Measurements from ENCODE around the gene DUOXA1. TPM values are rescaled to one million over a fixed set of nuclear protein-coding genes. Genes with fewer than 3 reads are reported as not detected.

The DUOXA1 gene
- polyA plus RNA-seq, 1 of the 3 experiments (the other 2 are of a cell fraction): 0.02 TPM

- WGBS (ENCODE audit: low lambda C conversion rate): 83% methylated on average over 6 of the region's 6 CpGs
- Histone ChIP-seq H3F3A (replicated peaks; ENCODE audit: insufficient read depth) (no peaks in the 10 kb centered on the region), H3K4me1 (ENCODE audit: control insufficient read depth in 1 of 2, insufficient read depth in 2 of 2, low read depth in 1 of 2, low read length in 1 of 2) (peaks cover 0 to 10% of the 10 kb centered on the region in 2 experiments; a peak in 1 of 4 replicates), H3K9me2 (no peaks in the 10 kb centered on the region), H3K27ac (ENCODE audit: low read depth in 2 of 2, low read length in 1 of 2) (no peak overlapping the region), H3K9ac (no peak overlapping the region), H3K79me2 (ENCODE audit: insufficient read depth) (no peaks in the 10 kb centered on the region), H3K36me3 (replicated peaks in 1 of 2; ENCODE audit: control insufficient read depth in 1 of 2, insufficient read depth in 2 of 2, low read length in 1 of 2) (no peaks in the 10 kb centered on the region), H3K9me3 (no peaks in the 10 kb centered on the region), H4K20me1 (ENCODE audit: insufficient read depth) (no peaks in the 10 kb centered on the region), H3K27me3 (ENCODE audit: insufficient read depth) (no peaks in the 10 kb centered on the region), H3K4me2 (no peak overlapping the region), H2AFZ (ENCODE audit: low read depth) (no peak overlapping the region), H3K4me3 (ENCODE audit: low read depth in 2 of 2, low read length in 1 of 2) (no peak overlapping the region)
- no peak for TF ChIP-seq YY1 (IDR thresholded peaks at IDR 0.05; ENCODE audit: low read depth)
- no peak for TF ChIP-seq TEAD4 (IDR thresholded peaks at IDR 0.05; ENCODE audit: borderline replicate concordance, insufficient read depth)
- TF ChIP-seq NFIC (IDR thresholded peaks at IDR 0.05; ENCODE audit: borderline replicate concordance): no peak
- TF ChIP-seq REST (IDR thresholded peaks at IDR 0.05; ENCODE audit: low read depth, low read length): no peak
- ChIA-PET CTCF (interaction anchor here (1.7 kb wide), 1 partner anchor 22 kb away, joined by 8 read pairs; no protein-coding TSS in a partner anchor), POLR2A (interaction anchor here (1.1 to 1.6 kb wide), 2 partner anchors 10 to 262 kb away, joined by 3 to 6 read pairs; a partner anchor contains a TSS)
- no peak for DNase-seq
Measured at GRCh38 chr15:45139770-45140169, 10.1 kb upstream of the DUOXA1 start.

- H3K4me3 ChIP-seq (ENCODE audit: low read depth in 2 of 2, low read length in 1 of 2): no peak overlapping the region
- WGBS (ENCODE audit: low lambda C conversion rate): 78% methylated on average over 8 of the region's 12 CpGs
- ChIA-PET POLR2A (interaction anchor here (1.1 to 1.6 kb wide), 2 partner anchors 10 to 263 kb away, joined by 3 to 6 read pairs; a partner anchor contains a TSS), CTCF (interaction anchor here (0.7 to 2.1 kb wide), 3 partner anchors 21 to 62 kb away, joined by 3 to 8 read pairs (median 6); no protein-coding TSS in a partner anchor)
- no peak overlapping the region for H3K4me2 ChIP-seq
- no peak overlapping the region; a peak in 1 of 4 replicates for H3K27ac ChIP-seq (ENCODE audit: low read depth in 2 of 2, low read length in 1 of 2)
- no peaks in the 10 kb centered on the region for H3F3A ChIP-seq (replicated peaks; ENCODE audit: insufficient read depth)
- H3K79me2 ChIP-seq (ENCODE audit: insufficient read depth): no peaks in the 10 kb centered on the region
- H3K27me3 ChIP-seq (ENCODE audit: insufficient read depth): no peaks in the 10 kb centered on the region
- H4K20me1 ChIP-seq (ENCODE audit: insufficient read depth): no peaks in the 10 kb centered on the region
- H3K9me2 ChIP-seq: no peaks in the 10 kb centered on the region
- H3K4me1 ChIP-seq (ENCODE audit: control insufficient read depth in 1 of 2, insufficient read depth in 2 of 2, low read depth in 1 of 2, low read length in 1 of 2): peaks cover 0 to 9% of the 10 kb centered on the region in 2 experiments; a peak in 1 of 4 replicates
- H3K9me3 ChIP-seq: no peaks in the 10 kb centered on the region
- DNase-seq: no peak
- H3K9ac ChIP-seq: no peak overlapping the region
- no peaks in the 10 kb centered on the region for H3K36me3 ChIP-seq (replicated peaks in 1 of 2; ENCODE audit: control insufficient read depth in 1 of 2, insufficient read depth in 2 of 2, low read length in 1 of 2)
- TF ChIP-seq IRF3 (IDR thresholded peaks at IDR 0.05; ENCODE audit: low read depth, low read length) (no peak), TEAD4 (IDR thresholded peaks at IDR 0.05; ENCODE audit: borderline replicate concordance, insufficient read depth) (no peak), MXI1 (IDR thresholded peaks at IDR 0.05; ENCODE audit: low read depth, low read length) (no peak), SMC3 (IDR thresholded peaks at IDR 0.05; ENCODE audit: low read depth, low read length) (no peak), TCF12 (IDR thresholded peaks at IDR 0.05) (no peak), ZBTB33 (IDR thresholded peaks at IDR 0.05; ENCODE audit: borderline replicate concordance, low read depth) (no peak), USF1 (IDR thresholded peaks at IDR 0.05; ENCODE audit: borderline replicate concordance, low read depth) (no peak), JUND (IDR thresholded peaks at IDR 0.05) (no peak), ELF1 (IDR thresholded peaks at IDR 0.05) (no peak), RAD21 (IDR thresholded peaks at IDR 0.05; ENCODE audit: low read length) (no peak), FOXJ3 (CRISPR knock-in tag; IDR thresholded peaks at IDR 0.05) (no peak), NFIC (IDR thresholded peaks at IDR 0.05; ENCODE audit: borderline replicate concordance) (no peak), RCOR1 (IDR thresholded peaks at IDR 0.05; ENCODE audit: low read length) (no peak), FOXM1 (IDR thresholded peaks at IDR 0.05; ENCODE audit: low read depth) (no peak), PBX3 (IDR thresholded peaks at IDR 0.05) (no peak)
- no peak overlapping the region for H2AFZ ChIP-seq (ENCODE audit: low read depth)
Measured at GRCh38 chr15:45138814-45139765, 9.4 kb upstream of the DUOXA1 start.
